ENCODE measurements around the gene CCDC68.
"Not testable (repeated sequence)": the region's sequence is repeated elsewhere in the genome, so short reads cannot be mapped to it uniquely, and the experiment has no call there.

Gene CCDC68, protein sequence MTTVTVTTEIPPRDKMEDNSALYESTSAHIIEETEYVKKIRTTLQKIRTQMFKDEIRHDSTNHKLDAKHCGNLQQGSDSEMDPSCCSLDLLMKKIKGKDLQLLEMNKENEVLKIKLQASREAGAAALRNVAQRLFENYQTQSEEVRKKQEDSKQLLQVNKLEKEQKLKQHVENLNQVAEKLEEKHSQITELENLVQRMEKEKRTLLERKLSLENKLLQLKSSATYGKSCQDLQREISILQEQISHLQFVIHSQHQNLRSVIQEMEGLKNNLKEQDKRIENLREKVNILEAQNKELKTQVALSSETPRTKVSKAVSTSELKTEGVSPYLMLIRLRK

GRCh38 chr18:54958704-54959625 is at the start of gene CCDC68:
Gene CCDC68 (minus strand): TSS chr18:54959461. CDS start chr18:54942791, 16,670 bp downstream.
- no peak for DNase-seq (ENCODE audit: low spot score)

GRCh38 chr18:55007602-55008001 is 48.3 kb upstream of the CCDC68 start:
- no peak for DNase-seq (ENCODE audit: low spot score)

DNA sequence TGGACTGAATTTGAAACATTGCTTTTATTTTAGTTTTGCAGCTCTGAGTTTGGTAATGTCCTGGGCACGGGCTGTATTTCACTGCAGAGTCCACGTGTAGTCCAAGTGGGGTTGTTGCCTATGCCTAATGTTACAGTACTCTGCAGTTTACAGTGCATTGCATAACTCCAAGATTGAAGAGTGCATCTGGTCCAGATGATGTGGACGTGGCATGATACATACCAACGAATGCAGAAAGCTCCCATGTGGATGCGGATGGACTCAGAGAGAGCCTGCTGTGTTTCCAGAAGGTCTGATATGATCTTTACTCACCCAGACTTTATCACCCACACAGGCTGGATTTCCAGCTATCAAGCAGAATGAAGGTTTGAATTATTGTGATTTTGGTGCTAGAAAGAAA is 44.4 kb upstream of the CCDC68 start:
- no peak for DNase-seq (ENCODE audit: low spot score)

- no peak for DNase-seq (ENCODE audit: low spot score)
These were observed 43.0 kb upstream of the CCDC68 start for GRCh38 chr18:55002261-55002660.

DNA sequence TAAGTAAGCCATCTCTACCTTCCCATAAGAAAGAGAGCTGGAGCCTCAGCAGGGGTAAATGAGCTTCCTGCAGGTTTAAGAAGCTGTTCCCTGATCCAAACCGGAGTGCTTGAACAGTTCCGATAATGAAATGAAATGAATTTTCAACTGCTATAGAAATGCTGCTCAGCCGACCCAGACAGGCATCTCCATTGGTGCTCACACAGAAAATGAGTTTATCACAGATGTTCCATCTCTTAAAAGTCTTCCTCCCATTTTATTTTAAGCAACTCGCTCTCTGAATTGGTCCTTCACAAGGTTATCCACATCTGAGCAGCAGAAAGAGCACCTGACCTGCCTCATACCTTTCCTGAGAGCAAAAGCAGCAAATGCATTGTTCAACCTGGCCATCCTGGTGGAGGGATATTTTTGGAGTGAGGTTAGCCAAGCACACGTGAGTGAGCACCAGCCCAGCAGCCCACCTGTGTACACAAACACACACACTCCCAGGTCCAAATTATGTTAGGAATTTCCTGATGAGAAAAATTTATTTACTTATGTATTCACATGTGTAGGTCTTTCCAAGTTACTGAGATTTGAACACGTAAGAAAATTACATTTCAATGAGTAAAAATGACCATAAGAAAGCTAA is 42.2 kb upstream of the CCDC68 start:
- no peak for DNase-seq (ENCODE audit: low spot score)

DNA sequence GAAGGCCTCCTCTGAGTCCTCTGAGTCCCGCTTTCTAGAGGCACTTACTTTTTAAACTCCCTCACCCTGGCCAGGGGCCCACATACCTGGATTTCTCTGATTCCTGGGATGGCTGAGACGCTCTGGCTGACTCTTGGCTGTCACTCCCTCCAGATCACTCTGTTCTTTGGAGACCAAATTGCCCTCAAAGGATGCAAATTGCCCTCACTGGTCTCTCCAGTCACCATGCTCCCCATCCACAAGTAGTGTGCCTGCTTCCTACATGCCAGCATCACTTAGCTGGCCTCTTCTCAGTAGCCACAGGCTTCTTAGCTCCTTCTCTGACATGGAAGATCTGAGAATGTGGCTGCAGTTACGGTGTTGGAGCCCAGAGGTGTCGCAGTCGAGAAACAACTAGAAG is 41.3 kb upstream of the CCDC68 start:
- no peak for DNase-seq (ENCODE audit: low spot score)

GRCh38 chr18:54999016-54999415 is 39.8 kb upstream of the CCDC68 start:
- DNase-seq (ENCODE audit: low spot score) = no peak

- DNase-seq (ENCODE audit: low spot score) = no peak
These were observed 36.3 kb upstream of the CCDC68 start for GRCh38 chr18:54995421-54996143.

DNA sequence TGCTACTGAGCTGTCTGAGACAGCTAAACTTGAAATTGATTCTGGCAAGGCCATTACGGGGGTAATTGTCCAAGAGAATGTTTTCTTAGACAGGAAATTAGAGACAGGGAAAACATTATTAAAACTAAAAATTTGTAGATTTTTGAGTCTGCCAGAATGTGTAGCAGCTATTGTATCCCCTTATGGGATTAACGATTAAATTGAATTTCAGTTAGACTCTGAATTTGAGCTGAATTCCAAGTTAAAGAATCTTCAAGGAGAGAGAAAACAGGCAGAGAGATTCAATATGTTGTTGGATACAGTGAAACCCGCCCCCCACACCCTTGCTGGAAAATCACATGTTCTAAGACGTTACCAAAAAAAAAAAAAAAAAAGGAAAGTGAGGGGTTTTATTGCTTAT is 32.7 kb upstream of the CCDC68 start:
- DNase-seq (ENCODE audit: low spot score) = no peak

- DNase-seq (ENCODE audit: low spot score) = no peak
These were observed 25.6 kb upstream of the CCDC68 start for GRCh38 chr18:54984908-54985307.

DNA sequence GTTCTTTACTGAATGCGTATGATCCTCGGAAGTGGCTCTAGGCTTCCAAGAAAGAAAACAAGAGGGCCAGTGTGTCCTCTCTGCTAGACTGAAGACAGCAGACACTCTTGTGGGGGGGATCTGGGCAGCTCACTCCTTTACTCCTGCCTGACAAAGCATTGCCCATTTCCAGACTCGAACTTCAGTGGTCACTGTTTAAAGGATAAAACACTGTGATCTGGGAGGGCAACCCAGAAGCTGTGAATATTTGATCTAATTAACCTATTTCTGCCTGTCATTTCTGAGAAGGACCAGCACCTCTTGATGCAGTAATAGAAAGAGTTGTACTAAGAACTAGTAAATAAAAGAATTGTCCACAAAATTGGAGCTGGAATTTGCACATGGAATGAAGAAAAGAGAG is 24.5 kb upstream of the CCDC68 start:
- no peak for DNase-seq (ENCODE audit: low spot score)

GRCh38 chr18:54983041-54983686 is 23.9 kb upstream of the CCDC68 start:
- no peak for DNase-seq (ENCODE audit: low spot score)

GRCh38 chr18:54981076-54981475 is 21.8 kb upstream of the CCDC68 start:
- DNase-seq (ENCODE audit: low spot score) = no peak

- no peak for DNase-seq (ENCODE audit: low spot score)
These were observed 16.3 kb upstream of the CCDC68 start for GRCh38 chr18:54975598-54975997.

DNA sequence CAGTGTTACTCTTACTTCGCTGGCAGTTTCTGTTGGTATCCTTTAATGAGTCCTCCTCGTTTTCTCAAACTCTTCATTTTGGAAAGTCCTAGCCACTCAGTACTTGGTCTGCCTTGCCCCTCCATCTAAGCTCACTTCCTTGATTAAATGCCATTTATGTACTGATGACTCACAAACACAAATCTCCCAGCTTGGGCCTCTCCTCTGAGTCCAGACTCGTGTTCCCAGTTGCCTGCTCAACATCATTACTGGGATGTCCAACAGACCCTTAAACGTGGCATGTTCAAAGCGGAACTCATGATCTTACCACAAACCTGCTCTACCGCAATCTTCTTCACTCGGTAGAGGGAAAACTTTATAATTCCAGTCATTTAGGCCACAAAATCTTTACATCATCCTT is 13.8 kb upstream of the CCDC68 start:
- DNase-seq (ENCODE audit: low spot score) = no peak

DNA sequence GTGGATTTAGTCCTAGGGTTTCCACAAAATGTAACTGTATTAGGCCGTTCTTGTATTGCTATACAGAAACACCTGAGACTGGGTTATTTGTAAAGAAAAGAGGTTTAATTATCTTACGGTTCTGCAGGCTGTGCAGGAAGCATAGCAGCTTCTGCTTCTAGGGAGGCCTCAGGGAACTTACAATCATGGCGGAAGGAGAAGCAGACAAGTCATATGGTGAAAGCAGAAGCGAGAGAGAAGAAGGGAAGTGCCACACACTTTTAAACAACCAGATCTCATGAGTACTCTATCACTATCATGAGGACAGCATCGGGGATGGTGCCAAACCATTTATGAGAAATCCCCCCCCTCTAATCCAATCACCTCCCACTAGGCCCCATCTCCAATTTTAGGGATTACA is 9.5 kb upstream of the CCDC68 start:
- DNase-seq (ENCODE audit: low spot score) = no peak

DNA sequence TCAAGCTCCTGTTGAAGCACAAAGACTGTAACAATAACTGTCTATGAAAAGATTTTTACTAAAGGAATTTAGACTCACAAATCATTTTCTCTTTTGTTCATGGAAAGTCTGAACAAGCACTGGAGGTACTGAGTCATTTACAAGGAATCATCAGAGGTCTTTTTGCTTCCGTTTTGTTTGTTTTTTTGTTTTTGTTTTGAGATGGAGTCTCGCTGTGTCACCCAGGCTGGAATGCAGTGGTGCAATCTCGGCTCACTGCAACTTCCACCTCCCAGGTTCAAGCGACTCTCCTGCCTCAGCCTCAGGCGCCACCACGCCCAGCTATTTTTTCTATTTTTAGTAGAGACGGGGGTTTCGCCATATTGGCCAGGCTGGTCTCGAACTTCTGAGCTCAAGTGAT is 9.0 kb upstream of the CCDC68 start:
- DNase-seq (ENCODE audit: low spot score) = not testable (repeated sequence)

DNA sequence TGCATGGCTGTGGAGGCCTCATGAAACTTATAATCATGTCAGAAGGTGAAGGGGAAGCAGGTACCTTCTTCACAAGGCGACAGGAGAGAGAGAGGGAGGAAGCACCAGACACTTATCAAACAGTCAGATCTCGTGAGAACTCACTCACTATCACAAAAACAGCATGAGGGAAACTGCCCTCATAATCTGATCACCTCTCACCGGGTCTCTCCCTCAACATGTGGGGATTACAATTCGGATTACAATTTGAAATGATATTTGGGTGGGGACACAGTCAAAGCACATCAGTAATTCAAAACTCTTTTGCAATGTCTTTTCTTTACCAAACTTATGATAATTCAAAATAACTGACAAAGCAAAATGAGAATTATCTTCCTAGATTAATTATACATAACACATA is 8.5 kb upstream of the CCDC68 start:
- DNase-seq (ENCODE audit: low spot score) = no peak

DNA sequence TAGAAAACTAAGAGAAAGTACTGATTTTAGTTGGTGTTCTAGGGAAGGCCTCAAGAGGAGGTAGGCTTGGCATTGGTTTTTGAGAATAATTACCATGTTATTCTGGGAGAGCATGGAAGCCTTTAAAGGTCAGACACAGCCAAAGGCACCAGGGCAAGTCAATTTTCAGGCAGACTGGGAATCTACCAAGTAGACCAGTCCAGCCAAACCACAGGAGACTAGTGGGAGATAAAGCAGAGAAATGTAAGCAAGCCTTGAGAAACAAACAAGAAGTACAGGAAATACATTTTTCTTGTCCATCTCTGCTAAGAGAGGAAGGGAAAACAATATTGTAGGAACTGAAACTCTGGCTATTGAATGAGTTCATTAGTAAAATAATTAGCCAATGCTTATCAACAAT is 5.5 kb upstream of the CCDC68 start:
- no peak for DNase-seq (ENCODE audit: low spot score)

DNA sequence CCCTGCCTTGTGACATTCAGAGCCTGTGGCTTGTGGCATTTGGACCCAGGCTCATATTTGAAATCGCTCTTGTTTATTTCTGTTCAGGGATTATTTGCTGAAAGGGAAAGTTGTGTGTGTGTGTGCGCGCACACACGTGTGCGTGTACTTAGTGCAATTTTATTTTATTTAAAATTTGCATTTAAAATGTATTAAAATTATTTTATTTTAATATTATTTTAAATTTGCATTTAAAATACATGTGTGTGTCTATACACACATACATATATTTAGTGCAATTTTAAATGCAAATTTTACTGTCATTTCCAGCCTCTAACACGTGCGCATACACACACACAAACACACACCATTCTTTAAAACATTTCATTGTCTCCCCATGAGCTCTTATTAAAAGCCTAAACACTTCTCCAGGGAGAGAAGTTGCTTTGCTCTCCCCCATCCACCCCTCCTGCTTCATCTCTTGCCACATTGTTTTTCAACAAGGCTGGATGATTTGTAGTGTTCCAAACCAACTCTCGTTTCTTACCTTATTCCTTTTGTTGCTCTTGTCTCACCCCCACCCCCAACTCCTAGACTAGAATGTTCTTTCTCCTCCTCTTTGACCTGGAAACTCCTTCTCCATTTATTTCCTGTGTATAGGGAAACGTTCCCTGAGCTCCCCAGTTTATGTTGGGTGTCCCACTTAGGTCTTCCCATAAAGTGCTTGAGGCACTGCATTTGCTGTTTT is 3.8 kb upstream of the CCDC68 start:
- DNase-seq (ENCODE audit: low spot score) = no peak

GRCh38 chr18:54961868-54962267 is 2.6 kb upstream of the CCDC68 start:
- DNase-seq (ENCODE audit: low spot score) = no peak

All from putamen (tissue), 1 donor.